DMS53 (cell line): Measurements from ENCODE around the gene FRMPD2.
A peak's percentile ranks its signal among the peaks of the same experiment; 100 is the strongest.

Source experiments
- DNase-seq: peaks from one replicate; lab custom pipeline; 2025; lab: John Stamatoyannopoulos, UW

FRMPD2 gene, protein sequence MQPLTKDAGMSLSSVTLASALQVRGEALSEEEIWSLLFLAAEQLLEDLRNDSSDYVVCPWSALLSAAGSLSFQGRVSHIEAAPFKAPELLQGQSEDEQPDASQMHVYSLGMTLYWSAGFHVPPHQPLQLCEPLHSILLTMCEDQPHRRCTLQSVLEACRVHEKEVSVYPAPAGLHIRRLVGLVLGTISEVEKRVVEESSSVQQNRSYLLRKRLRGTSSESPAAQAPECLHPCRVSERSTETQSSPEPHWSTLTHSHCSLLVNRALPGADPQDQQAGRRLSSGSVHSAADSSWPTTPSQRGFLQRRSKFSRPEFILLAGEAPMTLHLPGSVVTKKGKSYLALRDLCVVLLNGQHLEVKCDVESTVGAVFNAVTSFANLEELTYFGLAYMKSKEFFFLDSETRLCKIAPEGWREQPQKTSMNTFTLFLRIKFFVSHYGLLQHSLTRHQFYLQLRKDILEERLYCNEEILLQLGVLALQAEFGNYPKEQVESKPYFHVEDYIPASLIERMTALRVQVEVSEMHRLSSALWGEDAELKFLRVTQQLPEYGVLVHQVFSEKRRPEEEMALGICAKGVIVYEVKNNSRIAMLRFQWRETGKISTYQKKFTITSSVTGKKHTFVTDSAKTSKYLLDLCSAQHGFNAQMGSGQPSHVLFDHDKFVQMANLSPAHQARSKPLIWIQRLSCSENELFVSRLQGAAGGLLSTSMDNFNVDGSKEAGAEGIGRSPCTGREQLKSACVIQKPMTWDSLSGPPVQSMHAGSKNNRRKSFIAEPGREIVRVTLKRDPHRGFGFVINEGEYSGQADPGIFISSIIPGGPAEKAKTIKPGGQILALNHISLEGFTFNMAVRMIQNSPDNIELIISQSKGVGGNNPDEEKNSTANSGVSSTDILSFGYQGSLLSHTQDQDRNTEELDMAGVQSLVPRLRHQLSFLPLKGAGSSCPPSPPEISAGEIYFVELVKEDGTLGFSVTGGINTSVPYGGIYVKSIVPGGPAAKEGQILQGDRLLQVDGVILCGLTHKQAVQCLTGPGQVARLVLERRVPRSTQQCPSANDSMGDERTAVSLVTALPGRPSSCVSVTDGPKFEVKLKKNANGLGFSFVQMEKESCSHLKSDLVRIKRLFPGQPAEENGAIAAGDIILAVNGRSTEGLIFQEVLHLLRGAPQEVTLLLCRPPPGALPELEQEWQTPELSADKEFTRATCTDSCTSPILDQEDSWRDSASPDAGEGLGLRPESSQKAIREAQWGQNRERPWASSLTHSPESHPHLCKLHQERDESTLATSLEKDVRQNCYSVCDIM (N-terminal part only)

DNA sequence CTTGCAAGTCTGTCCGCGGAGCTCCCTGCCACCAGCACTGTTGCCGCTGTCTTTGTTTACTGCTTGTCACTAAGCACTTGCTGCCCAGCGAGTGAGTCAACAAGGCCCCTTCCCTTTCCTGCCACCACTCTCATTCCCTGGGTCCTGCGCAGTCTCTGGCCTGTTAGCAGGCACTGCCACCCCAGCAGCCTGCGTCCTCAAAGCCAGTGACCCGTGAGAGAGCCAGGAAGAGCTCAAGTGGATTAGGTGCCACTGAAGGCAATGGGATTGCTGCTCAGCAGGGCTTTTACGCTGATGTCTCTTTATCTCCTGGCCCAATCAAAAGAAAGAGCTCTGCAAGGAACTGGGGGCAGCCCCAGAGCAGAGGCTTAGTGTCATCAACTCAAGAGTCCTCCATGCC lies at the start of gene FRMPD2:
Gene FRMPD2 (minus strand): TSS at position 61 of the 400 bp plus-strand sequence. CDS start 129 bp downstream, outside the sequence.
- DNase-seq = peak; percentile 97

DNA sequence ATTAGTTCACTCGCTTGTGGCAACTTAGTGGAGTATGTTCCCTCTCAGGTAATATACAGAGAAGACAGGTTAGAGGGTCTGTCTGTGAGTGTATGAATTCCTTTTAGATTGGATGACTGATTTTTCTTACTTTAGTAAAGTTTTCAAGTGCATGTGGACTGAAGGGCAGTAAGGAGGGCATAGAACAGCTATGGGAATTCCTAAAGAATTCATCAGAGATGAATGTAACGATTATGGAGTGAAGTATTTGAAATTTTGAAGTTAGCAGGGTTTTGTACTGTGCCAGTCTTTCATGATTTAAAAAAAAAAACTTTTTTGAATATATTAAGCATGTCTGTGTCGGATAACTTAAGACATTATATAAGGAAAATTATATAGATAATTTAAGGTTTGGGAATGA lies 47.5 kb upstream of the FRMPD2 start:
- DNase-seq = no peak

DNA sequence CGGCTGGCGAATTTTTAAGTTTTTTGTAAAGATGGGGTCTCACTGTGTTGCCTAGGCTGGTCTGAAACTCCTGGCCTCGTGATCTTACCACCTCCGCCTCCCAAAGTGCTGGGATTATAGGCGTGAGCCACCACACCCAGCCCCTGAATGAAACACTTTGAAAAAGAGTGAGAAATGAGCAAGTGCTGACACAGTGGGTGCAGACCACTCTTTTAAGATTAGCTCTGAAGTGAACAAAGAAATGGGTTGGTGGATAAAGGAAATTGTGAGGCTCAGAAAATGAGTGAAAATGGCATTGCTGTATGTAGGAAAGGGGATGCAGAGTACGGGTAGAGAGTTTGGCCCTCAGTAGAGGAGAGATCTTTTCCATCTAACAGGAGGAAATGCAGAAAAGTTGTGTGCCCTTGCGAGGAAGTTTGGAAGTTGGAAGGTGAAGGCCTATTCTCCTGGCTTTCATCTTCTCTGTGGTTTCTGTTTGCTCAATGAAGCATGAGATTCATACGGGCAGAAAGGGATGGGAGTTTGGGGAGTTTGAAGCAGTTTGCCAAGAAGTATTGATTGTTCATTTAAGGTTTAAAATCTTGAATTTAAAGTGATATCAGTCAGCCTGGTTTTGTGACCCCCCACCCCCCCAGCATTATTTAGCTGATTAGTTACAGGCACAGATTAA lies 43.0 kb upstream of the FRMPD2 start:
- DNase-seq = no peak

DNA sequence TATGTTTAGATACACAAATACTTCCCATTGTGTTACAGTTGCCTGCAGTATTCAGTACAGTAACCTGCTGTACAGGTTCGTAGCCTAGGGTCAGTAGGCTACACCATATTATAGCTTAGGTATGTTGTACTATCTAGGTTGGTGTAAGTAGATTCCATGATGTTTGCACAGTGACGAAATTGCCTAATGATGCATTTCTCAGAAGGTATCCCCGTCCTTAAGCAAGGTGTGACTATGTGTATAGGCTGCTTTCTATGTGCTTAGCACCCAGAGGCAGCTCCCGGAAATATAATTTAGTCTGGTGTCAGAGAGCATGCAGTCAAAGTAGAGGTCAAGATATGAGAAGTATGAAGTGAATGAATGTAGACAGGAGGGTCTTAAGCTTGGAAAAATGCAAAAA lies 41.7 kb upstream of the FRMPD2 start:
- DNase-seq = no peak

DNA sequence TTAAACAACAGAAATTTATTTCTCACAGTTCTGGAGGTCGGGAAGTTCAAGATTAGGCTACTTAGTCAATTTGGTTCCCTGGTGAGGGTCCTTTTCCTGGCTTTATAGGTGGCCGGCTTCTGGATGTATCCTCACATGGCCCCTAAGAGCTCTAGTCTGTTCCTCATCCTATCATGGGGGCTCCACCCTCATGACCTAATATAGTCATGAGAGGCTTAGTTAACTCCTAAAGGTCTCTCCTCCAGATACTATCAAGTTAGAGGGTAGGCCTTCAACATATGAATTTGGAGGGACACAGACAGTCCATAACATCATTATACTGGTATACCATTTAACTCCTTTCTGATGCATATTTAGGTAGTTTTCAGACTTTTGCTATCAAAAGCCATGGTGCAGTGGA lies 39.6 kb upstream of the FRMPD2 start:
- no peak for DNase-seq

DNA sequence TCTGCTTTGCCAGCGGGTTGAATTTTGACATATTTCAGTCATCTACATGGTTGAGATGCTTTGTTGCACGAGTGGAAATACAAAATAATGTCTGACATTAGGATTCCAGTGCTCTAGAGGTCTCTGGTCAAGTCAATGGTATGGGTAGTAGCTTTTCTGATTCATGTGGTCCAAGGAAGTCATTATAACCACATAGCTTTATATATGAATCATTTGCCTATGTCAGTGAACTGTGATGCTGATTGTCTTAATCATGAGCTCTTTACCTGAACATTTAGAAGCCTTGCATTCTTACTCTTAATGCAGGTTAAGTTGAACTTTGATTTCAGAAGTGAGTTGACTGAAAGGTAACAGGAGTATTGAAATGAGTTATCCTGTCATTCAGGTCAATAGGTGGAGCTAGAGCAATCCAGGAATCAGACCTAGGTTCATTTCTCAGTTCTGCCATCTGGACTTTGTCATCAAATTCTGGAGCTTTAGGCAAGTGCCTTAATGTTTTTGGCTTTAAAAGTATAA lies 35.3 kb upstream of the FRMPD2 start:
- DNase-seq = peak; percentile 40

DNA sequence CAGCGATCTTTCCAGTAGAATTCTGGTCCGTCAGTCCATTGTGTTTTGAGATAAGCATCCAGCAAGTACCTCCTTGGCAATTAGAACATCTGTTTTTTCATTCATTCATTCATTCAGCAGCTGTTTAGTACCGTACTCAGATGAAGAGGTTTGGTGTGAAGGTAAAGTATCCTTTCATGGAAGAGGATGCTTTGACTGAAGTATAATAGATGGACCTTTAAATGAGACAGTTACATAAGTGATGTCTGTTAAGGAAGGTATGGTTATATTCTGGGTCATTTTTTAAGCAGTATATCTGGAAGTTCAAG lies 33.2 kb upstream of the FRMPD2 start:
- DNase-seq = peak; percentile 11

DNA sequence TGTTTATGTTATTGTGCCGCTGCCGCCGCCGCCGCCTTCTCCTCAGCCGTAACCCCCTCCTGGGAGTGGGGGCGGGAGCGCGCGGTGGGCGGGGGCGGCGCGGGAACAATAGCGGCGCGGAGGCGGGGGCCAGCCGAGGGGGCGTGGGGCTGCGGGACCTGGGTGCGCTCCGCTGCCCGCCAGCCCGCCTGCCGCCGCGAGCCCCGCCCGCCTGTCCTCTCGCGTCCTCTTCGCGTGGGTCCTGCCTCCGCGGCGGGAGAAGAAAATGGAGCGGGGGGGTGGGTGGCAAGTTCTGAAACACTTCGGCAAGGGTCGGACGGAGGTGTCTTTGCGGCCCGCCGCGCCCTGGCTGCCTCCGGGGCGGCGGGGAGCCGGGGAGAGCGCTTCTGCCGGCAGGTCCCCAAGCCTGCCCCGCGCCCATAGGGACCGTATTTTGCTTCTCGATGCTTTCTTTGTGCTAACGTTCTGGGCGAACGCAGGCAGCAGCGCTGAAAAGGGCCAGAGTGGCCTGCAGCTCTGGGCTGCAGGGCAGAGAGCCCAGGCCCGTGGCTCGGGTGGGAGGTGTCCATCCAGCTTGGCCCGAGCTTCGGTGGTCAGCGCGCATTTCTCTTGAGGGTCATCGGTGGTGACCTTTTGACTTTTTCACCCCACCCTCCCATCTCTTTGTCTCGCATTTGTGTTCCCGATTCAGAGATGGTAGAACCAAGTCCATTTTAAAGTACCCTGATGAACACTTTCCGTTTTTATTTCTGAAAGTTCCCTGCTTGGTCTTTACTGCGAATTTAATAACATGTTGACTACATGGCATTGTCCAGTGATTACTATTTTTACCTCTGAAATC lies 32.6 kb upstream of the FRMPD2 start:
- peak; percentile 81 for DNase-seq

DNA sequence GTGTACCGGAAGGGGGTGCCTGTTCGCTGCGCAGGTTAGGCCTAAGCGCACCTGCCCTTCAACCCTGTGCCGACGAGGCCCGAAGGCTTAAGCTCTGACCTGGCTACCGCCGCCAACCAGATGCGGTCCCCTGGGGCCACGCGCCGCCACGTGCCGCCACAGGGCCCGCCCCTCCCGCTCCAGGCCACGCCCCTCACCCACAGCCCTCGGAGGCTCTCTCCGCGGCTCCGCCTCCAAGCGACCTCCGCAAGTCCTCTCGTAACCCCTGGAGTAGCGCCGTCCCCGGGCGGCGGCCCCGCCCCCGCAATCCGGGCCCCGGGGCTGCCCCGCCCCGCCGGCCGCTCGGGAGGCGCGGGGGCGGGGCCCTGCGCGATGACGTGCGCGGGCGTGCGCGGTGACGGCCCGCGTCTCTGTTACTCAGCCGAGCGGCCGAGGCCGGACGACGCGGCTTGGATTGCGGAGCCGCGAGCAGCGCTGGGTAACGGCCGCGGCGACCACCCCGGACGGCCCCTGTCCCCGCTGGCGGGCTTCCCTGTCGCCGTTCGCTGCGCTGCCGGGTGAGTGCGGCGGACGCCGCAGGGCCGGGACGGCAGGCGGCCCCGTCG lies 31.9 kb upstream of the FRMPD2 start, which contains the start of gene MAPK8:
Gene MAPK8 (plus strand): TSS at position 413 of the 605 bp plus-strand sequence. CDS start 94,984 bp downstream, outside the sequence.
- peak; percentile 98 for DNase-seq

DNA sequence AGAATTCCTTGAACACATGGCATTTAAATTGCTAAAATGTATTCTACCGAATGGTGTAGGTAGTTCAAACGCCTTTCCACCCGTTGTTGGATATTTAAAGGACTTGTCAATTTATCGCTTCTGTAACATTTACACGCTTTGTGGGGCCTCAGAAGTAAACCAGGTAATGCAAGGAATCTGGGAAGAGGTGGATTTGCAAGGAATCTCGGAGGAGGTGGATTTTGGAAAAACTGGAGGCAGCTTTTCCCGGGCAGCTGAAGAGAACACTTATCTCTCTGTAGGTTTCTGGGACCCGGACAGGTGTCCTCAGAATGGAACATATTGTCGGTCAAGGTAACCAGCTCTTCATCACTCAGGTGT lies 31.4 kb upstream of the FRMPD2 start:
- no peak for DNase-seq

DNA sequence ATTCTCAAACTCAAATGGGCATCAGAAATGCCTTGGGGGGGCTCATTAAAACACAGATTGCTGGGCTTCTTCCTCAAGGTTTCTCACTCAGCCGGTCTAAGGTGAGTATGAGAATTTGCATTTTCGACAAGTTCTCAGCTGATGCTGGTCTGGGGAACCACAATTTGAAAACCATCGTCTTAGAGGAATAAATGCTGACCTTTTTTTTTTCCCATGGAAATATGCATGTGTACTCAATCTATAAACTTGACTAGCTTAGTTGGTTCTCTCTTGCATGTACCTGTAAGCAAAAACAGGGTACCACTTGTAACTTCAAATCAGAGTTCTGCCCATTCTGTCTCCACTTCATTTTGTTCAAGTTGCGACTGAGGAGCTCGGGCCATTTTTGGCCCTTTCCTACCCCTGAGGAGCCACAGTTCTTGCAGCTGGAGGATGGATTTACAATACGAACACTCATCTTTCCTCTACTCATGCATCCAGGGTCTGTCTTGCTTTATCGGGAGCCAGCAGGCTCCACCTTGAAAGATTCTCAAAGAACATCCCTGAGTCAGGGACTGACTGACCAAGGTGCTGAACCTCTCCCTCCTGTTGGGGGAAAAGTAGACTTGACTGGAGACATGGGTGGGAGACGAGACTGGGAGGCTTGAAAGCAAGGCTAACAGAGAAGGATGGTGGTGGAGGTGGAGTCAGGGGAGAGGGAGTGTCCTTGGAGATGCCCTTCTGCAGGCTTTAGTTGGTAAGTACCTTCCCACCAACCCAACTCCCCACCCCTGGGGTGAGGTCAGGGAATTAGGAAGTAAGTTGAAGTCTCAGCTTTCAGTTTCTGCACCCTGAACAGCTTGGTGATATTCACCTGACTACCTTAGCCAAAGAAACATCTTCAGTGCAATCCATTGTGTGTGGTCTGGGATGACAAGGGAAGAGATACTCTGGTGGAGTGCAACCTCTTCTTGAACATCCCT lies 28.3 kb upstream of the FRMPD2 start:
- DNase-seq = no peak

DNA sequence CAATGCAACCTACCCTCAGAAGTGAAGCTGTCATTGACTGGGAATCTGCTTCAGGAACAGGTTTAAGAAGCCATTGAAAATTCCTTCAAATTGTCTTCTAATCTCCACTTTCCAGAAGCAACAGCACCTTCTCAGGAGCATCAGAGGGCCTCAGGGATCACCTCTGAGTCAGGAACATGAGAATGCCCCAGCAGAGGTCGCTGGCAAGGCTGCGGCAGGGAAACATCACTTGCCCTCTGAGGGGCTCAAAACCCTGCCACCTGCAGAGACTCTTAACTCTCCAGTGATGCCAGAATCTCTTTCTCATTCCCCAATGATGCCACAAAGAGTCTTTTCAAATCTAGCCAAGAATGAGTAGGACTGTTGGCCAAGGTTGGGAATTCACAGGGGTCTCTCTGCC lies 26.1 kb upstream of the FRMPD2 start:
- no peak for DNase-seq

DNA sequence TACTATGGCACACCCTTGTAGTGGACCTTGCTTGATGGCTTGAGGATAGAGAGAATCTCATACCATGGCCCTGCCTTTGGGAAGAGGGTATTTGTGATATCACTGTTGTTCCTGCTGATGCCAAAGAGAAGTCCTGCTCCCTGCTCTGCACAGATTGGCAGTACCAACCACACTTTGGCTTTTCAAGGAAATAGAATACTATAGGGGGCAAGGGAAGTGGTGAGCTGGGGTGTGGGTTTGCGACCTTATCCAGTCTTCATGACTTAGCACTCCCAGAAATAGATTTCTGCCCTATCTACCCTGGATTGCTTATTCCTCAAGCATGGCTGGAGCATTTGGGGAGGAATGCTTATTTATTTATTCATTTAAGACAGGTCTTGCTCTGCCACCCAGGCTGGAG lies 25.2 kb upstream of the FRMPD2 start:
- no peak for DNase-seq

DNA sequence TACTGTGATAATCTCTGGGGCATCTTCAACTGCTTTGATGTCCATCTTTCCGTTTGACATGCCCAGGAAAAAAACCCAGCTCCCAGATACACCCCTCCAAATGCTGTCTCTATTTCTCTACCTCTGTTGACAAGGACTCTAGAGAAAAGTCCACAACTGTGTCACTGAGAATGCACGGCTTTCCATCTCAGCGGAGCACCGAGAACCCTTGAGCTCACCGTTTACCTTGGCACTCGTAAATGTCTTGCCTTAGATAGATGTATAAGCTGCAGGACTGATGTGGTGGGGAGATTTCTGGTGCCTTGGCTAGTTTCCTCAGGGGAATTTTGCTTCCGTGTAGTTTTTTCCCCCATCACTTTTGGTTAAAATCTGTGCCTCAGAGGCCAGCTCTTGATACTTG lies 24.6 kb upstream of the FRMPD2 start:
- no peak for DNase-seq

DNA sequence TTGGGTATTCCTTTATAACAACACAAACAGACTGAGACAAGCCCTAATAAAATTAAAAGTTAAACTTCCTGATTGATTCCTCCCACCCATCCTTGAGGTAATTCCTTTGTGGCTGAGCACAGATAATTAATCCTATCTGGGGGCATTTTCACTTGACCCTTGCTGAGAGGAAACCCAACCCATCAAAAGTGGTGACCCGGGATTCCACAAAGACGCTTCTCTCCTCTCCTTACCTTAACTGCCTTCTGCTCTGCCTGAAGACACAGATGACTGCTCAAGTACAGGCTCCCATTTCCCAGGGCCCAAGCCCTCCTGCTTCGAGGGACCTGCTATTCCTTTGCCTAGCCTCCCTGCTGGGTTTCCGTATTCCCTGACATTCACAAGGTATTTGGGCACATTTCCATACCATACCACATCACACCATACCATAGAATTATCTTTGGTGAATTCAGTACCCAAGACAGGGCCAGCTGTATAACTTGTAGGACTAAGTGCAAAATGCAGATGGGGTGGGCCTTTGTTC lies 22.1 kb upstream of the FRMPD2 start:
- no peak for DNase-seq

DNA sequence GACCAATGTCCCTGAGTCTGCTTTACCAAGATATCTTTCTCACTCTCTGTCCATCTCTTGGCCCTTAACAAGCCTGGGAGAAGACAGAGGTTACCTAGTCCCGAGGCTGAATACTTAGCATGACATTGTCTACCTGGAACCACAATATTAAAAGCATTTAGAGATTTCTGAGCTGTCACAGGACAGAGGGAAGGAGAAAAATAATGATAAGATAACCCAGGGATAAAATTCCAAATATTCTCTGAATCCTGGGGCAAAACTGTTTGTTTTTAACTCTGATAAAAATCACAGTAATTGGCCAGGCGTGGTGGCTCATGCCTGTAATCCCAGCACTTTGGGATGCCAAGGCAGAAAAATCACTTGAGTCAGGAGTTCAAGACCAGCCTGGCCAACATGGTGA lies 19.9 kb upstream of the FRMPD2 start:
- DNase-seq = no peak

DNA sequence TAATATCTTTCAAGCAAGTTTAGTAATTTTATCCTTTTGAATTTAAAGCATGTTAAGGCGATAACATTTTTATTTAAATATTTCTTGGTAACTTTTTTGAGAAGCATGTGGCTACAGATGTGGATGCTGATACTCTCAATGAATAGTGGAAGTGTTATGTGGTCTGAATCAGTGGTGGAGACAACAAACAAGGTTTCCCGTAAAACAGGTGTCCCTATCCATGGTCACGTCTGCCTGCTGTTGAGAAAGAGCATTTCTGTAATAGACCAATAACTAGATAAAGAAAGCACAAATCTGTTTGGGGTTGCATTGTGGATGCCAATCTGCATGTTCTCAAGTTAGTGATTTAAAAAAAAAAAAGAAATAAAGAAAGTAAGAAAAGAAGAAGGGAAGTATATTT lies 18.1 kb upstream of the FRMPD2 start:
- DNase-seq = no peak

DNA sequence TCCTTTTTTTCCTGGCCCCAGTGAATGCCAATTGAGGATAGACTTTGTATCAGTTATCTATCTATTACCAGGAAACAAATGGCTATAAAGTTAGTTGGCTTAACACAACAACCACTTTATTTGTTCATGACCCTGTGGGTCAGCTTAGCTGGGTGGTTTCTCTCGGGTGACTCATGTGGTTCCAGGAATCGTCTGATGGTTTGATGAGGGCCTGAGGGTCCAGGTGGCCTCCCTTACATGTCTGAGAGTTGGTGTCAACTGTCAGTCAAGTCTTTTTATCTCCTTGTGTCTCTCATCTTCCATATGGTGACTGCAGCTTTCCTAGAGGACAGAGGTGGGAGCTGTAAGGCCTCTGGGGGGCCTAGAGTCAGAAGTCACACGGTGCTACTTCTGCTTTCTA lies 16.7 kb upstream of the FRMPD2 start:
- DNase-seq = peak; percentile 31

DNA sequence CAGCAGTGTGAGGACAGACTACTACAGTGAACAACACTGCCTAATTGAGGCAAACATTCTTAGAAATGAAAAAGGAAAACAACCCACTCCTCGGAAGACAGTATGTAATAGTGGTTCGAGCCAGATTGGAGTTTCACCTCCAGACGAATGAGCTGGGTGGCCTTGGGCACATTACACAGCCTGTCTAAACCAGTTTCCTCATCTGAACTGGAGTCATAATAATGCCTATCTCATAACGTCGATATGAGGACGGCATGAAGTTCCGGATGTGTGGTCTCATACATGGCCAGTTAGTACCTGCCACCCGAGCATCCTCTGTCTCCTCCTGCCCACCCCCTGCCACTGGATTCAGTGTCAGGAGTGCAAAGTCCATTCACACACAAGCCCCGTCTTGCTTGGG lies 15.8 kb upstream of the FRMPD2 start:
- no peak for DNase-seq
